ENCODE data around the gene ALS2CL. TPM values are rescaled to one million over a fixed set of nuclear protein-coding genes. Genes with fewer than 3 reads are reported as not detected.

Gene ALS2CL
- total RNA-seq, 4 donors from 2014 or later: 55.8 to 68.5 (median 63.7) TPM

DNA sequence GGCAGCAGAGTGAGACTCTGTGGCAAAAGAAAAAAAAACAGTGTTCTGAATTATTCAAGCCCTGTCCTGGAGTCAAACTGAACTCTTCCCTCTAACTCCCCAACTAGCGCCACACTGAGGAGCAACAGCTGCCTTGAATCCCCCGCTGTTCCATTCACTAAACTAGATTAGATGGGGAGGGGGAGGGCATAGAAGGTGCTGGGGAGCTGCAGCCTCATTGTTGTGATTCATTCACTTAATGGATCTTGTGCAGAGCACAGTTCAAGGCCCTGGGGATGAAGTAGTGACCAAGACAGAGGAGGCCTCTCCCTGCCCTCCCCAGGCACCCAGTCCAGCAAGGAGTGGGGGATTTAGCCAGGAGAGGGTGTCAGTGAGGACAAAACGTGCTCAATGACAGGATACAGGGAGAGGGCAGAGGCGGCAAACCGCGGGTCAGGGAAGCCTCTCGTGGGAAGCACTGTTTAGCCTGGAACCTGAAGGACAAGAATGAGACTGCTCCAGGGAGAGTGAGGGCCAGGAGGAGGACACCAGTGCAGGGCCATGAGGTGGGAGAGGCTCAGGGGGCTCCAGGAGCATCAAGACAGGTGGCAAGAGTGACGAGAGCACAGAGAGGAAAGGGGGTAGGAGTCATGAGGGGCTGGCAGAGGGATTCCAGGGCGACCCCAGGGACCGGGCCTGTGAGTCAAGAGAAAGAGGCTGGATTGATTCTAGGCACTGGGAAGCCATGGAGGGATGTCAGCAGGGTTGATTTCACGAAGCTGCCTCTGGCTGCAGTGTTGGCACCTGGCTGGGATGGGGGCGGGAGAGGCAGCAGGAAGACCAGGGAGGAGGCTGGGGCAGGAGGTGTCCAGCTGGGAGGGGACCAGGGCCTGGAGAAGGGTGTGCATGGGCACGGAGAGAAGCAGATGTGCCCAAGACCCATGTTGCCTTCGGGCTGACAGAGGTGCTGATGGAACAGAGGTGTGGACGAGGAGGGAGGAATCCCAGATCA lies 31.4 kb downstream of the ALS2CL start:
- DNase-seq: no peak
- Histone ChIP-seq H3K27ac (no peak overlapping the region), H3K36me3 (no peaks in the 10 kb centered on the region), H3K4me1 (peaks cover 3 to 18% of the 10 kb centered on the region in 2 donors), H3K9me3 (no peaks in the 10 kb centered on the region), H3K4me3 (replicated peaks in 1 of 3) (no peak overlapping the region), H3K27me3 (no peaks in the 10 kb centered on the region)
- 81 to 83% methylated on average over 15 of the region's 15 CpGs for WGBS, 2 donors
- TF ChIP-seq, protein P1, sequence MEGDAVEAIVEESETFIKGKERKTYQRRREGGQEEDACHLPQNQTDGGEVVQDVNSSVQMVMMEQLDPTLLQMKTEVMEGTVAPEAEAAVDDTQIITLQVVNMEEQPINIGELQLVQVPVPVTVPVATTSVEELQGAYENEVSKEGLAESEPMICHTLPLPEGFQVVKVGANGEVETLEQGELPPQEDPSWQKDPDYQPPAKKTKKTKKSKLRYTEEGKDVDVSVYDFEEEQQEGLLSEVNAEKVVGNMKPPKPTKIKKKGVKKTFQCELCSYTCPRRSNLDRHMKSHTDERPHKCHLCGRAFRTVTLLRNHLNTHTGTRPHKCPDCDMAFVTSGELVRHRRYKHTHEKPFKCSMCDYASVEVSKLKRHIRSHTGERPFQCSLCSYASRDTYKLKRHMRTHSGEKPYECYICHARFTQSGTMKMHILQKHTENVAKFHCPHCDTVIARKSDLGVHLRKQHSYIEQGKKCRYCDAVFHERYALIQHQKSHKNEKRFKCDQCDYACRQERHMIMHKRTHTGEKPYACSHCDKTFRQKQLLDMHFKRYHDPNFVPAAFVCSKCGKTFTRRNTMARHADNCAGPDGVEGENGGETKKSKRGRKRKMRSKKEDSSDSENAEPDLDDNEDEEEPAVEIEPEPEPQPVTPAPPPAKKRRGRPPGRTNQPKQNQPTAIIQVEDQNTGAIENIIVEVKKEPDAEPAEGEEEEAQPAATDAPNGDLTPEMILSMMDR (IDR thresholded peaks at IDR 0.05): no peak
- TF ChIP-seq POLR2A (IDR thresholded peaks at IDR 0.05): no peak
- intact Hi-C loops (cut with DNase I): no loop called here

GRCh38 chr3:46660543-46661523 lies 32.6 kb downstream of the ALS2CL start:
- no peak overlapping the region for H3K4me3 ChIP-seq (replicated peaks in 1 of 3)
- DNase-seq: peak; percentile 56 to 63
- no peaks in the 10 kb centered on the region for H3K9me3 ChIP-seq
- H3K4me1 ChIP-seq: peaks cover 0 to 8% of the 10 kb centered on the region in 2 donors
- no peak overlapping the region for H3K27ac ChIP-seq
- H3K27me3 ChIP-seq: no peaks in the 10 kb centered on the region
- H3K36me3 ChIP-seq: no peaks in the 10 kb centered on the region
- WGBS, 2 donors: 49 to 55% methylated on average over 9 of the region's 9 CpGs
- intact Hi-C loops (cut with DNase I): no loop called here
- TF ChIP-seq POLR2A (IDR thresholded peaks at IDR 0.05): no peak
- TF ChIP-seq, protein P1 (IDR thresholded peaks at IDR 0.05): no peak

GRCh38 chr3:46660003-46660402 lies 33.5 kb downstream of the ALS2CL start:
- Histone ChIP-seq H3K36me3 (no peaks in the 10 kb centered on the region), H3K27me3 (no peaks in the 10 kb centered on the region), H3K9me3 (no peaks in the 10 kb centered on the region), H3K27ac (no peak overlapping the region), H3K4me1 (peaks cover 0 to 8% of the 10 kb centered on the region in 2 donors), H3K4me3 (replicated peaks in 1 of 3) (no peak overlapping the region)
- 82 to 88% methylated on average over 6 of the region's 6 CpGs for WGBS, 2 donors
- TF ChIP-seq, protein P1 (IDR thresholded peaks at IDR 0.05): no peak
- no peak for TF ChIP-seq POLR2A (IDR thresholded peaks at IDR 0.05)
- intact Hi-C loops (cut with DNase I): no loop called here
- no peak for DNase-seq

DNA sequence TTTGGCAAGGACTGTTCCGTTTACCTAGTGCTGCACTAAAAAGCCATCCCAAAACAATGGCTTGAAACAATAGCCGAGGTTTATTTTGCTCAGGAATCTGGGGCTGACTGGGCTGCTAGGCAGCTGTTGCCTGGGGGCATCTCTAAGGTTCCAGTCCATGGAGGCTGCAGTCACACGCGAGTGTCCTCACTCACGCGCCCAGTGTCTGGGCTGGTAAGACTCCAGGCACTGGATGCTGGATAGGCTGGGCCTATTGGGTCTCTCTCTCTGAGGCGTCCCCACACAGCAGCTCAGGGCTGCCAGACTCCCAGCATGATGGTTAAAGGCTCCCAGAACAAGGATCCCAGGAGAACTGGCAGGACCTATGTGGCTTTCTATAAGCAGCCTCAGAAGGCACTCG lies 34.2 kb downstream of the ALS2CL start:
- WGBS, 2 donors: 80 to 94% methylated on average over 8 of the region's 8 CpGs
- Histone ChIP-seq H3K9me3 (no peaks in the 10 kb centered on the region), H3K27ac (no peak overlapping the region), H3K4me3 (replicated peaks in 1 of 3) (no peak overlapping the region), H3K4me1 (peaks cover 0 to 8% of the 10 kb centered on the region in 2 donors), H3K36me3 (no peaks in the 10 kb centered on the region), H3K27me3 (no peaks in the 10 kb centered on the region)
- no peak for DNase-seq
- intact Hi-C loops (cut with DNase I): no loop called here
- TF ChIP-seq, protein P1 (IDR thresholded peaks at IDR 0.05): no peak
- no peak for TF ChIP-seq POLR2A (IDR thresholded peaks at IDR 0.05)

Measured in thyroid gland (tissue), 4 donors.